ENCODE results near the gene ARHGAP6. TPM values are rescaled to one million over a fixed set of nuclear protein-coding genes. Genes with fewer than 3 reads are reported as not detected.

ARHGAP6 gene
- polyA plus RNA-seq, 2 of the 4 experiments (the other 2 are of a cell fraction) = 0.04 TPM; not detected in 1

DNA sequence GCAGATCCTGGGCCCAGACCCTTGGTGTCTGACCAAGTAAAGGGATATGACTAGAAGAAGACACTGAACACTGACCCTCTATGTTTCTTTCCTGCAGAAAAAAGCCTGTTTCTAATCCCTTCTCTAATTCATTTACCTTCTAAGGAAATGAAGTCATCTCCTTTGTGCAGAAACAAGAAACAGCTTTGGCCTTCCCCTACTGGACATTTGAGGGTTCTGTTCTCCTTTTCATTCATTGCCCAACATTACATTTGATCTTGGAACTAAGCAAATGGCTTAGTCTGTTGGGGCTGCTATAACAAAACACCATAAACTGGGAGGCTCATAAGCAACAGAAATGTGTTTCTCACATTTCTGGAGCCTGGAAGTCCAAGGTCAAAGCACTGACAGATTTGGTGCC is 534.6 kb downstream of the ARHGAP6 start:
- ChIA-PET CTCF (no interaction called here), POLR2A (no interaction called here)
- ATAC-seq (no peak), FAIRE-seq (no peak), DNase-seq (ENCODE audit: low read depth in 1 of 2, low spot score in 1 of 2) (no peak)
- no peak overlapping the region for H3K27ac ChIP-seq
- H3K4me1 ChIP-seq = no peaks in the 10 kb centered on the region
- no peak overlapping the region for H3K4me2 ChIP-seq
- H3K4me3 ChIP-seq = no peak overlapping the region
- TF ChIP-seq HOXB13 (CRISPR knock-in tag; IDR thresholded peaks at IDR 0.05; ENCODE audit: low read depth) (no peak), TP53 (CRISPR knock-in tag; IDR thresholded peaks at IDR 0.05) (no peak), JUNB (IDR thresholded peaks at IDR 0.05) (no peak), JUN (IDR thresholded peaks at IDR 0.05) (no peak), ZNF302 (CRISPR knock-in tag; IDR thresholded peaks at IDR 0.05) (no peak), GATA3 (IDR thresholded peaks at IDR 0.05; ENCODE audit: borderline replicate concordance) (no peak)
- H3K9me3 ChIP-seq = no peaks in the 10 kb centered on the region

DNA sequence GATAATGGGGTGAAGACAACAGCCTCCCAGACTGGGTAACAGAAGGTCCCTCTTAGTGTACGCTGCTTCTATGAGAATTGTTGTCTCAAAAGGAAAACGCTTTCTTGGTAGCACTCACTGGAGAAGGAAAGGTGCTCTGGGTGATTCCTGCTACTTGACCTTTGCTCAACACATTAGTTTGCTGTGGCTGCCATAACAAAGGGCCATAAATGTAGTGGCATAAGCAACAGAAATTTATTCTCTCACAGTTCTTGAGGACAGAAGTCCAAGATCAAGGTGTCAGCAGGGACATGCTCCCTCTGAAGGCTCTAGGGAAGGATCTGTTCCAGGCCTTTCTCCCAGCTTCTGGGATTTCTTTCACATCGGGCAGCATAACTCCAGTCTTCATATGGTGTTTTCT is 535.6 kb downstream of the ARHGAP6 start:
- no peak for DNase-seq (ENCODE audit: low read depth in 1 of 2, low spot score in 1 of 2)
- Histone ChIP-seq H3K9me3 (no peaks in the 10 kb centered on the region), H3K4me2 (no peak overlapping the region), H3K4me3 (no peak overlapping the region), H3K4me1 (no peaks in the 10 kb centered on the region), H3K27ac (no peak overlapping the region)
- CTCF ChIA-PET = no interaction called here
- 84% methylated on average over 3 of the region's 3 CpGs for WGBS (ENCODE audit: missing lambda C conversion rate)
- POLR2A ChIA-PET = no interaction called here
- TF ChIP-seq FOSL2 (IDR thresholded peaks at IDR 0.05) = no peak
- no peak for TF ChIP-seq FOSL2 (CRISPR knock-in tag; IDR thresholded peaks at IDR 0.05)
- no peak for TF ChIP-seq NPAS2 (CRISPR knock-in tag; IDR thresholded peaks at IDR 0.05; ENCODE audit: borderline replicate concordance)
- TF ChIP-seq FOXS1 (CRISPR knock-in tag; IDR thresholded peaks at IDR 0.05) = no peak
- FAIRE-seq = no peak
- ATAC-seq = no peak

DNA sequence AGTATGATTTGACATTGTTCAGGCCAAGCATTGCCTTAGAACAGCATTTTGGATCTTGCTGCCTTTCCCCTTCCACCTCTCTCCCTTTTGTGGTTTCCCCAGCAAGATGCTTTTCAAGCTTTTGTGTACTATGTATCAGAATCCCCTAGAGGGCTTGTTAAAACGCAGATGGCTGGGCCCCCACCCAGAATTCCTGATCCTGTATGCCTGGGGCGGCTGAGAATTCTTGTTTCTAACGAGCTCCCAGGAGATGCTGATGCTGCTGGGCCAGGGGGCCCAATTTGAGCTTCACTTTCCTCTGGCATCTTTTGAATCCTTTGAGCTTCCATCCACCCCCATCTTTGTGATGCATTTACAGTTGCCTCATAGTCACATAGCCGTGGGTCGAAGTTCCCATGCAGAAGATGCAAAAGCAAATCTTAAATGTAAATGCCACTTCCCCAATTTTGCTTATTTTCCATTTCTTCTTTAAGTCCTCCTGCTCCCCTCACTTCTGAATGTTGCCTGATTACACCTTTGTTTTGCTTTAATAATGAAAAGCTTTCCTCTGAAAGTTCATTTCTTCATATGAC is 536.1 kb downstream of the ARHGAP6 start:
- Histone ChIP-seq H3K4me3 (no peak overlapping the region), H3K4me1 (no peaks in the 10 kb centered on the region), H3K9me3 (no peaks in the 10 kb centered on the region), H3K4me2 (no peak overlapping the region), H3K27ac (no peak overlapping the region)
- no peak for ATAC-seq
- ChIA-PET CTCF (no interaction called here), POLR2A (no interaction called here)
- WGBS (ENCODE audit: missing lambda C conversion rate) = 62% methylated on average over 5 of the region's 5 CpGs
- TF ChIP-seq, protein P1, sequence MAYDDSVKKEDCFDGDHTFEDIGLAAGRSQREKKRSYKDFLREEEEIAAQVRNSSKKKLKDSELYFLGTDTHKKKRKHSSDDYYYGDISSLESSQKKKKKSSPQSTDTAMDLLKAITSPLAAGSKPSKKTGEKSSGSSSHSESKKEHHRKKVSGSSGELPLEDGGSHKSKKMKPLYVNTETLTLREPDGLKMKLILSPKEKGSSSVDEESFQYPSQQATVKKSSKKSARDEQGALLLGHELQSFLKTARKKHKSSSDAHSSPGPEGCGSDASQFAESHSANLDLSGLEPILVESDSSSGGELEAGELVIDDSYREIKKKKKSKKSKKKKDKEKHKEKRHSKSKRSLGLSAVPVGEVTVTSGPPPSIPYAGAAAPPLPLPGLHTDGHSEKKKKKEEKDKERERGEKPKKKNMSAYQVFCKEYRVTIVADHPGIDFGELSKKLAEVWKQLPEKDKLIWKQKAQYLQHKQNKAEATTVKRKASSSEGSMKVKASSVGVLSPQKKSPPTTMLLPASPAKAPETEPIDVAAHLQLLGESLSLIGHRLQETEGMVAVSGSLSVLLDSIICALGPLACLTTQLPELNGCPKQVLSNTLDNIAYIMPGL (CRISPR knock-in tag; IDR thresholded peaks at IDR 0.05; ENCODE audit: borderline replicate concordance) = no peak
- TF ChIP-seq, protein P2, sequence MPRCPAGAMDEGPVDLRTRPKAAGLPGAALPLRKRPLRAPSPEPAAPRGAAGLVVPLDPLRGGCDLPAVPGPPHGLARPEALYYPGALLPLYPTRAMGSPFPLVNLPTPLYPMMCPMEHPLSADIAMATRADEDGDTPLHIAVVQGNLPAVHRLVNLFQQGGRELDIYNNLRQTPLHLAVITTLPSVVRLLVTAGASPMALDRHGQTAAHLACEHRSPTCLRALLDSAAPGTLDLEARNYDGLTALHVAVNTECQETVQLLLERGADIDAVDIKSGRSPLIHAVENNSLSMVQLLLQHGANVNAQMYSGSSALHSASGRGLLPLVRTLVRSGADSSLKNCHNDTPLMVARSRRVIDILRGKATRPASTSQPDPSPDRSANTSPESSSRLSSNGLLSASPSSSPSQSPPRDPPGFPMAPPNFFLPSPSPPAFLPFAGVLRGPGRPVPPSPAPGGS (IDR thresholded peaks at IDR 0.05) = no peak
- TF ChIP-seq HDAC2 (IDR thresholded peaks at IDR 0.05) = no peak
- no peak for TF ChIP-seq EHF (CRISPR knock-in tag; IDR thresholded peaks at IDR 0.05)
- TF ChIP-seq, protein P3, sequence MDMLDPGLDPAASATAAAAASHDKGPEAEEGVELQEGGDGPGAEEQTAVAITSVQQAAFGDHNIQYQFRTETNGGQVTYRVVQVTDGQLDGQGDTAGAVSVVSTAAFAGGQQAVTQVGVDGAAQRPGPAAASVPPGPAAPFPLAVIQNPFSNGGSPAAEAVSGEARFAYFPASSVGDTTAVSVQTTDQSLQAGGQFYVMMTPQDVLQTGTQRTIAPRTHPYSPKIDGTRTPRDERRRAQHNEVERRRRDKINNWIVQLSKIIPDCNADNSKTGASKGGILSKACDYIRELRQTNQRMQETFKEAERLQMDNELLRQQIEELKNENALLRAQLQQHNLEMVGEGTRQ (IDR thresholded peaks at IDR 0.05) = no peak
- no peak for TF ChIP-seq RNF2 (IDR thresholded peaks at IDR 0.05; ENCODE audit: borderline replicate concordance, low read depth)
- no peak for TF ChIP-seq RFX5 (IDR thresholded peaks at IDR 0.05)
- no peak for TF ChIP-seq CBX8 (IDR thresholded peaks at IDR 0.05)
- TF ChIP-seq TFCP2L1 (CRISPR knock-in tag; IDR thresholded peaks at IDR 0.05) = no peak
- TF ChIP-seq JUNB (IDR thresholded peaks at IDR 0.05) = no peak
- TF ChIP-seq ZSCAN20 (CRISPR knock-in tag; IDR thresholded peaks at IDR 0.05) = no peak
- TF ChIP-seq MYC (IDR thresholded peaks at IDR 0.05; ENCODE audit: borderline replicate concordance, low read length) = no peak
- TF ChIP-seq, protein P4, sequence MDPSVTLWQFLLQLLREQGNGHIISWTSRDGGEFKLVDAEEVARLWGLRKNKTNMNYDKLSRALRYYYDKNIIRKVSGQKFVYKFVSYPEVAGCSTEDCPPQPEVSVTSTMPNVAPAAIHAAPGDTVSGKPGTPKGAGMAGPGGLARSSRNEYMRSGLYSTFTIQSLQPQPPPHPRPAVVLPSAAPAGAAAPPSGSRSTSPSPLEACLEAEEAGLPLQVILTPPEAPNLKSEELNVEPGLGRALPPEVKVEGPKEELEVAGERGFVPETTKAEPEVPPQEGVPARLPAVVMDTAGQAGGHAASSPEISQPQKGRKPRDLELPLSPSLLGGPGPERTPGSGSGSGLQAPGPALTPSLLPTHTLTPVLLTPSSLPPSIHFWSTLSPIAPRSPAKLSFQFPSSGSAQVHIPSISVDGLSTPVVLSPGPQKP (IDR thresholded peaks at IDR 0.05; ENCODE audit: low read depth, low read length) = no peak
- no peak for TF ChIP-seq ESRRA (IDR thresholded peaks at IDR 0.05; ENCODE audit: borderline replicate concordance, low read length)
- TF ChIP-seq, protein P5, sequence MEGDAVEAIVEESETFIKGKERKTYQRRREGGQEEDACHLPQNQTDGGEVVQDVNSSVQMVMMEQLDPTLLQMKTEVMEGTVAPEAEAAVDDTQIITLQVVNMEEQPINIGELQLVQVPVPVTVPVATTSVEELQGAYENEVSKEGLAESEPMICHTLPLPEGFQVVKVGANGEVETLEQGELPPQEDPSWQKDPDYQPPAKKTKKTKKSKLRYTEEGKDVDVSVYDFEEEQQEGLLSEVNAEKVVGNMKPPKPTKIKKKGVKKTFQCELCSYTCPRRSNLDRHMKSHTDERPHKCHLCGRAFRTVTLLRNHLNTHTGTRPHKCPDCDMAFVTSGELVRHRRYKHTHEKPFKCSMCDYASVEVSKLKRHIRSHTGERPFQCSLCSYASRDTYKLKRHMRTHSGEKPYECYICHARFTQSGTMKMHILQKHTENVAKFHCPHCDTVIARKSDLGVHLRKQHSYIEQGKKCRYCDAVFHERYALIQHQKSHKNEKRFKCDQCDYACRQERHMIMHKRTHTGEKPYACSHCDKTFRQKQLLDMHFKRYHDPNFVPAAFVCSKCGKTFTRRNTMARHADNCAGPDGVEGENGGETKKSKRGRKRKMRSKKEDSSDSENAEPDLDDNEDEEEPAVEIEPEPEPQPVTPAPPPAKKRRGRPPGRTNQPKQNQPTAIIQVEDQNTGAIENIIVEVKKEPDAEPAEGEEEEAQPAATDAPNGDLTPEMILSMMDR (IDR thresholded peaks at IDR 0.05) = no peak
- TF ChIP-seq RCOR1 (IDR thresholded peaks at IDR 0.05; ENCODE audit: low read depth, low read length) = no peak
- no peak for TF ChIP-seq CHD2 (IDR thresholded peaks at IDR 0.05; ENCODE audit: low read length, partially characterized antibody)
- TF ChIP-seq EP300 (IDR thresholded peaks at IDR 0.05) = no peak
- no peak for FAIRE-seq
- DNase-seq (ENCODE audit: low read depth in 1 of 2, low spot score in 1 of 2) = no peak

Measured in A549 (cell line).